Medulla oblongata (tissue), 1 donor: ENCODE results near the gene BACH1.

ENCODE experiments used
- DNase-seq: peaks from one replicate; pipeline ENCODE4 v3.0.0-alpha.2; 2015; ENCODE audit errors: extremely low spot score

The BACH1 gene

DNA sequence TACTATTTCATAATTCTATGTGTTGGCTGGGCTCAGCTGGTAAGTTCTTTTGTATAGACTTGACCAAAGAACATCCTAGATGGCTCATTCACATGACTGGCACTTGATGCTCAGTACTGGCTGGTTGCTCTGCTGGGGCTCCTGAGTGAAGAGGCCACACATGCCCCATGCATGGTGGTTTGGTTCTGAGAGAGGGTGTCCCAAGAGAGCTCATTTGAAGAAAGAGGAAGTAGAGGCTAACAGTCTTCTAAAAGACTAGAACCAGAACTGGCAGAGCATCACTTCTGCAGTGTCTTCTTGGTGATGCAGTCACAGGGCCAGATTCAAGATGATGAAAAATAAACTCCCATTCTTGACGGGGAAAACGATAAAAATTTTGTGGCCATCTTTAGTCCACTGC lies 5.2 kb upstream of the BACH1 start:
- no peak for DNase-seq

DNA sequence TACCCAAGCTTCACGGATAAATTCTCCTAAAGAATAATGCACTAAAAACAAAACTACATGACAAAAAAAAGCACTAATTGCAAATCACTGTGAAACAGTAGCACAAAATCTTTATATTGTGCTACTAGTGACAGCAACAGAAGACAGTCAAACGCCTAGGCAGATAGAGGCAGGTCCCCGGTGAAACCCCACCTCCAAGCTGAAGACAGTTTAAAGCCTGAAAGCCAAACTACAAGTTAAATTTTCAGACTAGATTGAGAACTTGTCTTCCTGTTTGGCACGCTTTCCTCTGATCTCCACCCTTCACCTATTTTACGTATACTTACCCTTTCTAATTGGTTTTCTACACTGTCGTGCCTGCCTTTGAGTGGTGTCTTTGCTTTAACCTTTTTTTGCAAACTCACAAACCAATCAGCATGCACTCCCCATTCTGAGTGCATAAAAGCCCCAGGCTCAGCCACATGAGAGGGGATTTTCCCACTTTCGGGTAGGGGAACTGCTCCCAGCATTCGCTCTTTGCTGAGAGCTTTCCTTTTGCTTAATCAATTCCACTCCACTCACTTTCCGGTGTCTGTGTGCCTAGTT lies 3.6 kb upstream of the BACH1 start:
- DNase-seq = no peak

GRCh38 chr21:29296446-29296845 lies 2.3 kb upstream of the BACH1 start:
- DNase-seq = no peak

GRCh38 chr21:29297483-29298347 lies 1.0 kb upstream of the BACH1 start:
- DNase-seq = no peak

- DNase-seq = peak; percentile 64
These were observed 559 bp downstream of the BACH1 start for GRCh38 chr21:29299046-29299915.

GRCh38 chr21:29299916-29300806 lies 1.4 kb downstream of the BACH1 start:
- DNase-seq = peak; percentile 68

GRCh38 chr21:29300807-29301138 lies 2.1 kb downstream of the BACH1 start:
- DNase-seq = no peak

GRCh38 chr21:29301691-29302090 lies 3.0 kb downstream of the BACH1 start:
- no peak for DNase-seq

DNA sequence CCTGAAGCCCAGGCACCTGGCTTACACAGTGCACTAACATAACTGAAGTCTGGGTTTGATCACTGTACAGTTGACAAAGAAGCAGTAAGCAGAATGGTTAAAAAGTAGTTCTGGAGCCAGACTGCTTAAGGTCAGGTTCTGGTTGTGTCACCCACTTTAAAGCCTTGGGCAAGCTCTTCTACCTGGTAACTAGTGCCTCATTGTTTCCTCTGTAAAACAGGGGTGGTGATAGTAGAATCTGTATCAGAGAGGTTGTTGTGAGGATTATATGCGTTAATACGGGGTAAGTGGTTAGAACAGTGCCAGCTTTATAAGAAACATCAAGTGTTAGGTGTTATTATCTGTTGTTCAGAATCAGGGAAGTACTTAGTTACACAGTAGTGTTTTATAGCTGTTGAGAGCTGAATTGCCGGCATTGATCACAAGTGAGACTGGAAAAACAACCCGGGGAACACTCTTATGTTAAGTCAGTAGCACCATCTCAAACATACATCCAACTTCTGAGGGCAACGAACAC lies 3.7 kb downstream of the BACH1 start:
- no peak for DNase-seq

DNA sequence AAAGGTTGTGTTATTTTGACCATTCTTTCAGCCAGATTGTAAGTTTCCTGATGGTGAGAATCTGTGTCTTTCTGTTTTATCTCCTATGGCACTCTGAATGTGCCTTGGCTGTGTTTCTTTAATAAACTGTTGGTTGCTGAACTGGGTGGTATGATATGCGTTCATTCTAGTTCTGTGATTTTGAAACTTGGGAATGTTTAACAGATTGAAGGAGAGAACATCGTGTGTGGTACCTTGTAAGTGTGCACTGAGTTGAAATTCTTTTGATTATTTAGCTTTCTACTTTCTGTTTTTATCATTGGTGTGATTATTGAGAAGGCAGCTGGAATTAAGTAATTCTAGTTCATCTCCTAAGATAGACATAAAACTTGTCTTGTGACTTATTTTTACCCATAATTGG lies 4.6 kb downstream of the BACH1 start:
- no peak for DNase-seq

DNA sequence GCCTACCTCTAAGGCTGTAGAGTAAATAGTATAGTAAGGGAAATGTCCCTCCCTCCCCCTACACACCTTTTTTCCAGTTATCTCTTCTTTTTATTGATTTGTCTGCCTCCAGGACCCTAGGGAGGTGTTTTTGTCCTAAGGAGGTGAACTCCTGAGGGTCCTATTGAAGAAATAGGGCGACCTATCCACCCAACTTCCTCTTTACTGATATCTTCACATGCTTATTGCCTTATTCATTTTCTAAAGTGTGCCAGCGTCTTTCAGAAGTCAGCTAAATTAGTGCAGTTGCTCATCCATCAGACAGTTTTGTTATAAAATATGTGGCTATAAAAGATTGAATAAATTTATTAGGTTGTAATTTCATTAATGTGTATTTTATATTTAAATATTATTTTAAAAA lies 5.9 kb downstream of the BACH1 start:
- DNase-seq = no peak

DNA sequence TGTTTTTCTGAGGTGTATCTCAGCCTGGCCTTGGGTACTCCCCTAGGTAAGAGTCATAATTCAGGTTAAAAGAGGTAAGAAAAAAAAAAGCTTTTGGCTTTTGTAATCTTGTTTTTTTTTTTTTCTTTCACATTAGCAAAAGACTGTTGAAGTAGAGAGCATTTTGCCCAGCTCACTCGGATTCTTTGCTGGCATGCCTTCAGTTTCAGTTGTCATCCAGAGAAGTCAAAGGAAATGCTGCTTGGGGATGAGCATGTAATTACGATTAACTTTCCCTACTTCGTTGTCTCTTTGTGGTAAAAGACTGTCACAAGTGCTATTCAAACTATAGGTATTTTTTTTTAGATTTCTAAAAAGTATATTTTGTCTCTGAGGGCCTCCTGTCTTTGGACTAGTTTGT lies 6.3 kb downstream of the BACH1 start:
- DNase-seq = peak; percentile 40

- no peak for DNase-seq
These were observed 6.8 kb downstream of the BACH1 start for GRCh38 chr21:29305561-29305960.

DNA sequence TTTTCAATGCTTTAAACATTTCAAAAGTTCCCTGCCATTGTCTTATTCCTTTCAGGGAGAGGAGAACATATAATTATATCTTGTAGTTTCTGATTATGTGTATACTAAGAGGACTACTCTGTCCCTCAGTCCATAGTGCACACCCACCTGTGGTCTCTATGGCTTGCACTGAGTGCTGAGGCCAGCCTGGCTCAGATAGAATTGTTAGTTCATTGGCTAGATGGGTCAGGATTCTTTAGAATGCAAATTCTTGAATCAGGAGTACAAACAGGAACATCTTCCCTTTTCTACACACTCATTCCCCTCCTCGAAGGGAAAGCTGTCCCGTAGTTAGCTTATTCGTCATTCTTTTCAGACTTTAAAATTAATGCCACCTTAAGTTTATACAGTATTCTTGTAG lies 8.2 kb downstream of the BACH1 start:
- DNase-seq = no peak

DNA sequence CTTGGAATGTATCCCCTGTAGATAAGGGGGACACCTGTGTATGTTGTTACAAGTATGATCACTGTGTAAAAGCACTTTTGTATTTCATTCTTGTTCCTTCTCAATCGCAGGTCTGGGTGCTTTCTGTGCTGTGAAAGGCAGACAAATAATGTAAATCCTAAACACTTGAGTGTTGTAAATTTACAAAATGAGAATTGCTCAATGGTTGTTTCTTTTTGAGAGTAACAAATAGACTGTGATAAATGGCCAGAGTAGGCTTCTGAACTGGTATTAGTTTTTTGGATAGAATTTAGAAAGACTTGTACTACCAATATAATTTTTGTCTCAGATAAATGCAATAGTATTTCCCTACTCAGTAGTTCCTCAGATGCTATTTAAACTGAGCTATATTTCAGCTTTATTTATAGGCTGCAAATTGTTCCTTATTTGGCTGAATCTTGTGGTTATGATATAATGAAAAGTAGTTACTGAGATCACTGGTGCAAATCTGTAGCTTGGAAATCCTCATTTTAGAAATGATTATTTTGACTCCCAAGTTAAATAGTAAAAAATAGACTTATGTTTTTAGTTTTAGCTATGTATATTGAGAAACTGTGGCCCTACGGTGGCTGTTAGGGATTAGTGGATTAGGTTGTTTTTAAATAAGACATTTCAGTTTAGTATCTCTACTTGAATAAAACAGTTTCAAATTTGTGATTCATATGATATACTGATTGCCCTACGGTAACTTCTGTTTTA lies 9.2 kb downstream of the BACH1 start:
- no peak for DNase-seq

GRCh38 chr21:29308456-29308783 lies 9.7 kb downstream of the BACH1 start:
- no peak for DNase-seq

DNA sequence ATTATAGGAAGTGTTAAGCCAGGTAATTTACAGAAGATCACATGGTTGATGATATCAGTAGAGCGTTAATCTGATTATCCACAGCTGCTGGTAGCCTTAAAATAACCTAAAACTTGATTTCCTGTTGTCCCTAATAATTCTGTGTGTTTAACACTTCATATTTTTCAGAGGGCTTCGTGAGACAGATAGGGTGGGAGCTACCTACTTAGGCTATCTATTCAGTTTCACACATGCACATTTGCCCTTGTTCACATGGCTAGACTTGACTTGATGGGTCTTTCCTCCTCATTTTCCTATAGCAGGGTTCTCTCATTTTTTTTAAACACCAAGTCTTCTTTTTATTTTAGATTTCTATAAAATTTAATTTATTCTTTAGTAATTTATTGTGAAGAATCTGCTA lies 11.0 kb downstream of the BACH1 start:
- no peak for DNase-seq

GRCh38 chr21:29311802-29312201 lies 13.1 kb downstream of the BACH1 start:
- no peak for DNase-seq

GRCh38 chr21:29312981-29313380 lies 14.3 kb downstream of the BACH1 start:
- DNase-seq = no peak

GRCh38 chr21:29313662-29314408 lies 15.1 kb downstream of the BACH1 start:
- DNase-seq = no peak
